HepG2 (cell line): ENCODE results near the gene SYNGR1. TPM values are rescaled to one million over a fixed set of nuclear protein-coding genes. Genes with fewer than 3 reads are reported as not detected.

Experiments
- CHCHD3 ChIP-seq: sonication (generic); formaldehyde crosslinking; IDR thresholded peaks from 2 replicates; pipeline ENCODE4 v1.8.0; 2022; ENCODE audit warnings: mild to moderate bottlenecking, missing genetic modification reagents, moderate library complexity
- GZF1 ChIP-seq: sonication (generic); formaldehyde crosslinking; IDR thresholded peaks from 2 replicates; pipeline ENCODE4 v1.5.1; 2020; ENCODE audit warnings: mild to moderate bottlenecking, missing genetic modification reagents
- KDM3A ChIP-seq: IDR thresholded peaks from 2 replicates; pipeline ENCODE4 v1.6.1; 2018; ENCODE audit warnings: low read depth, missing compliant biosample characterization
- MEIS1 ChIP-seq: sonication (generic); formaldehyde crosslinking; IDR thresholded peaks from 2 replicates; pipeline ENCODE4 v1.9.0; 2021; ENCODE audit warnings: mild to moderate bottlenecking, missing genetic modification reagents, moderate library complexity, borderline replicate concordance
- MIER2 ChIP-seq: IDR thresholded peaks from 2 replicates; pipeline ENCODE4 v1.6.1; 2016; ENCODE audit warnings: missing biosample characterization, missing genetic modification reagents
- NFE2L1 ChIP-seq: sonication (generic); formaldehyde crosslinking; IDR thresholded peaks from 2 replicates; pipeline ENCODE4 v1.4.0; 2020; ENCODE audit warnings: missing genetic modification reagents, mild to moderate bottlenecking, borderline replicate concordance
- ONECUT2 ChIP-seq: sonication (generic); formaldehyde crosslinking; IDR thresholded peaks from 2 replicates; pipeline ENCODE4 v1.4.0; 2020; ENCODE audit warnings: missing genetic modification reagents
- RBFOX2 ChIP-seq: fragments of 200-400 bp; formaldehyde crosslinking; IDR thresholded peaks from 2 replicates; pipeline ENCODE4 v1.6.1; 2017; ENCODE audit warnings: low read depth, mild to moderate bottlenecking, low read length
- SPEN ChIP-seq: sonication (generic); formaldehyde crosslinking; IDR thresholded peaks from 2 replicates; pipeline ENCODE4 v1.5.1; 2020; ENCODE audit warnings: low read depth, mild to moderate bottlenecking, missing genetic modification reagents
- ZBTB20 ChIP-seq: sonication (generic); formaldehyde crosslinking; IDR thresholded peaks from 2 replicates; pipeline ENCODE4 v1.8.1; 2023; ENCODE audit warnings: missing genetic modification reagents, low read depth, mild to moderate bottlenecking, borderline replicate concordance
- ZFP82 ChIP-seq: sonication (generic); formaldehyde crosslinking; IDR thresholded peaks from 2 replicates; pipeline ENCODE4 v1.5.1; 2020; ENCODE audit warnings: mild to moderate bottlenecking, missing genetic modification reagents, borderline replicate concordance
- ZNF20 ChIP-seq: sonication (generic); formaldehyde crosslinking; IDR thresholded peaks from 2 replicates; pipeline ENCODE4 v1.4.0; 2020; ENCODE audit warnings: mild to moderate bottlenecking, moderate library complexity, missing genetic modification reagents
- ZNF451 ChIP-seq: sonication (generic); formaldehyde crosslinking; IDR thresholded peaks from 2 replicates; pipeline ENCODE4 v1.5.0; 2020; ENCODE audit warnings: mild to moderate bottlenecking, missing genetic modification reagents
- ZNF530 ChIP-seq: sonication (generic); formaldehyde crosslinking; IDR thresholded peaks from 2 replicates; pipeline ENCODE4 v1.5.0; 2020; ENCODE audit warnings: low read depth, mild to moderate bottlenecking, missing genetic modification reagents
- polyA plus RNA-seq, 8 experiments: library from polyadenylated mRNA; depleted of rRNA in 3 of 8; stranded (reverse) in 7 of 8; unstranded in 1 of 8; fragments of >200 nt; fragmentation: Illumina TruSeq in 4 of 8; extraction: Trizol in 4 of 8; gene quantifications; 2 replicates each; pipeline versions ENCODE4 v1.2.1 to v1.2.3, GENCODE V29; 2011 to 2016; ENCODE audit warnings: low read depth in 4 of 8, missing spikeins in 1 of 8, mixed read lengths in 1 of 8; ENCODE audit not compliant: insufficient read depth in 1 of 8
- total RNA-seq, 5 experiments: library from RNA; depleted of rRNA; stranded (reverse); fragments of >200 nt; fragmentation: Illumina TruSeq; extraction: Trizol; gene quantifications; 2 replicates each; pipeline ENCODE4 v1.2.3, GENCODE V29; 2016; ENCODE audit warnings: low read depth in 1 of 5
- TF ChIP-seq, protein P1 (sequence below): sonication (generic); formaldehyde crosslinking; IDR thresholded peaks from 2 replicates; pipeline ENCODE4 v1.4.0; 2020; ENCODE audit warnings: mild to moderate bottlenecking, missing genetic modification reagents
- TF ChIP-seq, protein P2 (sequence below): sonication (generic); formaldehyde crosslinking; IDR thresholded peaks from 2 replicates; pipeline ENCODE4 v1.4.0; 2020; ENCODE audit warnings: mild to moderate bottlenecking, missing genetic modification reagents
- TF ChIP-seq, protein P3 (sequence below): IDR thresholded peaks from 2 replicates; pipeline ENCODE4 v1.6.1; 2012; ENCODE audit warnings: inconsistent platforms
- TF ChIP-seq, protein P4 (sequence below): sonication (generic); formaldehyde crosslinking; IDR thresholded peaks from 2 replicates; pipeline ENCODE4 v1.5.0; 2020; ENCODE audit warnings: mild to moderate bottlenecking, low read depth, missing genetic modification reagents, borderline replicate concordance

Gene SYNGR1
- total and polyA plus RNA-seq, 2 of the 13 experiments (the other 11 are each of a cell fraction or from before 2014, with no cell fraction given): 0.27 to 2.7 TPM

DNA sequence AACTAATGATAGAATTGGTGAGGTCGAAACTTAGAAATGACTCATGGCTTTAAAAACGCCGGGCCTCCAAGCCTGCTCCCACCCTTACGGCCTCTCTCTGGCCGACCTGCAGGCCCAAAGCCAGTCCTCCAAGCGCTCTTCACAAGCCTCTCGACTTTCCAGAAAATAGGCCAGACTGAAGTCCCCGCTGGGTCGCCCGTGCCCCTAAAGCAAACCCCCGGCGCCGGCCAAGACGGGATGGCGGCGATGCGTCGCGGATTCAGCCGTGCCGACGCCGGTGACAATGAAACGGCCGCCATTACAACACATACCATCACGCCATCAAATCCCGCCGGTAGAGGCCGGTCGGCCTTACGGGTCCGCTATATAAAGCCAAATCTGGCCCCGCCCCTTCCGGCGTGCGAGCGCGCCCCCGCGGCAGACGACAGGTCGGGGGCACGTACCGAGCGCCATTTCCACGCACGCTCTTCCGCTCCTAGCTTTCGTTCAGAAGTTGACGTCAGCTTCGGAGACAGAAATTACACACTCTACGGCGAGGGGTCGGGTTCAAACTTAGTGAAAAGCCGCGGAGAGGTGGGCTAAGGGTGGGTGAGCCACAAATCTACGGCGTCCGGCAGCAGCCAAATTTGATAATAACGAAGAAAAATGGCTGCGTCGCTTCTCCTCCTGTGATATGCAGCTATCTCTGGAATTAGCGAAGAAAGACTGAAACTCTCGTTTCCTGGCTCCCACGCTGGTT, 30.3 kb upstream of the SYNGR1 start, which contains the start of gene RPL3 (continued):
- TF ChIP-seq ZBTB20 (CRISPR knock-in tag) (0 out of 2 replicates have a peak, but pooled peaks have one; percentile 62), ZNF20 (CRISPR knock-in tag) (0 out of 2 replicates have a peak, but pooled peaks have one; percentile 54), CHCHD3 (no peak), KDM3A (CRISPR knock-in tag) (no peak; the same call in none of the 2 replicates), ZNF530 (CRISPR knock-in tag) (0 out of 2 replicates have a peak, but pooled peaks have one; percentile 55), MEIS1 (CRISPR knock-in tag) (peak; percentile 81; the same call in 1 of the 2 replicates), ONECUT2 (CRISPR knock-in tag) (no peak), GZF1 (no peak; the same call in 1 of the 2 replicates), MIER2 (CRISPR knock-in tag) (peak; percentile 40; the same call in 1 of the 2 replicates), SPEN (peak; percentile 99), ZNF451 (CRISPR knock-in tag) (no peak; the same call in 1 of the 2 replicates), ZFP82 (CRISPR knock-in tag) (peak; percentile 93; the same call in 1 of the 2 replicates), RBFOX2 (peak; percentile 100), NFE2L1 (no peak)
- TF ChIP-seq, protein P1, sequence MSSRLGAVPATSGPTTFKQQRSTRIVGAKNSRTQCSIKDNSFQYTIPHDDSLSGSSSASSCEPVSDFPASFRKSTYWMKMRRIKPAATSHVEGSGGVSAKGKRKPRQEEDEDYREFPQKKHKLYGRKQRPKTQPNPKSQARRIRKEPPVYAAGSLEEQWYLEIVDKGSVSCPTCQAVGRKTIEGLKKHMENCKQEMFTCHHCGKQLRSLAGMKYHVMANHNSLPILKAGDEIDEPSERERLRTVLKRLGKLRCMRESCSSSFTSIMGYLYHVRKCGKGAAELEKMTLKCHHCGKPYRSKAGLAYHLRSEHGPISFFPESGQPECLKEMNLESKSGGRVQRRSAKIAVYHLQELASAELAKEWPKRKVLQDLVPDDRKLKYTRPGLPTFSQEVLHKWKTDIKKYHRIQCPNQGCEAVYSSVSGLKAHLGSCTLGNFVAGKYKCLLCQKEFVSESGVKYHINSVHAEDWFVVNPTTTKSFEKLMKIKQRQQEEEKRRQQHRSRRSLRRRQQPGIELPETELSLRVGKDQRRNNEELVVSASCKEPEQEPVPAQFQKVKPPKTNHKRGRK (CRISPR knock-in tag): no peak
- TF ChIP-seq, protein P2, sequence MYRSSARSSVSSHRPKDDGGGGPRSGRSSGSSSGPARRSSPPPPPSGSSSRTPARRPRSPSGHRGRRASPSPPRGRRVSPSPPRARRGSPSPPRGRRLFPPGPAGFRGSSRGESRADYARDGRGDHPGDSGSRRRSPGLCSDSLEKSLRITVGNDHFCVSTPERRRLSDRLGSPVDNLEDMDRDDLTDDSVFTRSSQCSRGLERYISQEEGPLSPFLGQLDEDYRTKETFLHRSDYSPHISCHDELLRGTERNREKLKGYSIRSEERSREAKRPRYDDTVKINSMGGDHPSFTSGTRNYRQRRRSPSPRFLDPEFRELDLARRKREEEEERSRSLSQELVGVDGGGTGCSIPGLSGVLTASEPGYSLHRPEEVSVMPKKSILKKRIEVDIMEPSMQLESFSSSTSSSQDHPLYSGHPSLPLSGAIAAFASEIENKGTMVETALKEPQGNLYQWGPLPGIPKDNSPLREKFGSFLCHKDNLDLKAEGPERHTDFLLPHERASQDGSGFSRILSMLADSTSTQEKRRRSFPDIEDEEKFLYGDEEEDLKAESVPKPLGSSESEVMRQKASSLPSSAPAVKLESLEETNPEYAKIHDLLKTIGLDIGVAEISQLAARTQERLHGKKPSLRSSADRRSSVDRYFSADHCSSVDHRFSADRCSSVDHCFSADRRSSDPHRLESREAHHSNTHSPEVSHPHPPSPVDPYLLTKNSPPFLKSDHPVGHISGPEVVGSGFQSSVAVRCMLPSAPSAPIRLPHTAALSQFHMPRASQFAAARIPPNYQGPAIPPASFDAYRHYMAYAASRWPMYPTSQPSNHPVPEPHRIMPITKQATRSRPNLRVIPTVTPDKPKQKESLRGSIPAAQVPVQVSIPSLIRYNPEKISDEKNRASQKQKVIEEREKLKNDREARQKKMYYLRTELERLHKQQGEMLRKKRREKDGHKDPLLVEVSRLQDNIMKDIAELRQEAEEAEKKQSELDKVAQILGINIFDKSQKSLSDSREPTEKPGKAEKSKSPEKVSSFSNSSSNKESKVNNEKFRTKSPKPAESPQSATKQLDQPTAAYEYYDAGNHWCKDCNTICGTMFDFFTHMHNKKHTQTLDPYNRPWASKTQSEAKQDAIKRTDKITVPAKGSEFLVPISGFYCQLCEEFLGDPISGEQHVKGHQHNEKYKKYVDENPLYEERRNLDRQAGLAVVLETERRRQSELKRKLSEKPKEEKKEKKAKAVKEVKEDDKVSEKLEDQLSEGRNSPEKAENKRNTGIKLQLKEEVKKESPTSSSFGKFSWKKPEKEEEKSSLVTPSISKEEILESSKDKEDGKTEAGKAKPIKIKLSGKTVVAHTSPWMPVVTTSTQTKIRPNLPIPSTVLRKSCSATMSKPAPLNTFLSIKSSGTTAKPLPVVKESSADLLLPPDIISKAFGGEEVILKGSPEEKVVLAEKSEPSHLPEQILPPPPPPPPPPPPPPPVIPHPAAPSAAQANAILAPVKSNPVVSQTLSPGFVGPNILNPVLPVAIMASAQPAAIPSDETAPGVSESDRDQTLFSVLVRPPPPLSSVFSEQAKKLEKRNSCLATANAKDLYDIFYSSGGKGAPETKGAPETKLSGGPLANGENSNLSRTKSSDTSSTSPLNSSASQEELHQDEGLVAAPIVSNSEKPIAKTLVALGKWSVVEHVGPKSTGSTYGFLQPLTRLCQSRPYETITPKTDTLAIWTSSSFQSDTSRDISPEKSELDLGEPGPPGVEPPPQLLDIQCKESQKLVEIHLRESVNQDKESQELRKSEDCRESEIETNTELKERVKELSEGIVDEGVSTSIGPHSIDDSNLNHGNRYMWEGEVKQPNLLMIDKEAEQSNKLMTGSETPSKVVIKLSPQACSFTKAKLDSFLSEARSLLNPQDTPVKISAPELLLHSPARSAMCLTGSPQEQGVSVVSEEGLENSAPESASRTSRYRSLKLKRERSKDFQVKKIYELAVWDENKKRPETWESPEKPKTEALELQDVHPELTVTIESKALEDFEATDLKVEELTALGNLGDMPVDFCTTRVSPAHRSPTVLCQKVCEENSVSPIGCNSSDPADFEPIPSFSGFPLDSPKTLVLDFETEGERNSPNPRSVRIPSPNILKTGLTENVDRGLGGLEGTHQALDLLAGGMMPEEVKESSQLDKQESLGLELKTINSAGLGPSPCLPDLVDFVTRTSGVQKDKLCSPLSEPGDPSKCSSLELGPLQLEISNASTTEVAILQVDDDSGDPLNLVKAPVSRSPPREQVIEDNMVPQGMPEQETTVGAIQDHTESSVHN (CRISPR knock-in tag): 0 out of 2 replicates have a peak, but pooled peaks have one; percentile 71
- TF ChIP-seq, protein P3, sequence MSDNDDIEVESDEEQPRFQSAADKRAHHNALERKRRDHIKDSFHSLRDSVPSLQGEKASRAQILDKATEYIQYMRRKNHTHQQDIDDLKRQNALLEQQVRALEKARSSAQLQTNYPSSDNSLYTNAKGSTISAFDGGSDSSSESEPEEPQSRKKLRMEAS: peak; percentile 69
- TF ChIP-seq, protein P4, sequence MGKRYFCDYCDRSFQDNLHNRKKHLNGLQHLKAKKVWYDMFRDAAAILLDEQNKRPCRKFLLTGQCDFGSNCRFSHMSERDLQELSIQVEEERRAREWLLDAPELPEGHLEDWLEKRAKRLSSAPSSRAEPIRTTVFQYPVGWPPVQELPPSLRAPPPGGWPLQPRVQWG (CRISPR knock-in tag): no peak
